AG04449 (cell line): Measurements from ENCODE around the gene DHCR7.

ENCODE experiments used
- CTCF ChIA-PET: fragments of 350-600 bp; formaldehyde crosslinking; extraction: SDS; loops from one replicate; lab custom pipeline; 2021; ENCODE audit warnings: antibody characterized with exemption; lab: Yijun Ruan, JAX
- POLR2A ChIA-PET: fragments of 400-600, 350-600 bp; formaldehyde crosslinking; extraction: SDS; loops from one replicate; lab custom pipeline; 2020; ENCODE audit warnings: antibody characterized with exemption, inconsistent platforms; lab: Yijun Ruan, JAX
- DNase-seq: peaks from one replicate; pipeline ENCODE4 v3.0.0-alpha.2; 2010; ENCODE audit warnings: low read depth, low spot score
- H3K4me3 ChIP-seq: 2 replicates; pipeline ENCODE4 v1.5.1; 2011; ENCODE audit warnings: low read depth, mild to moderate bottlenecking, control low read depth, low read length
- TF ChIP-seq, protein P1 (sequence below): IDR thresholded peaks from one replicate; pipeline ENCODE4 v1.5.1; 2011; ENCODE audit warnings: mild to moderate bottlenecking, moderate library complexity, low read length, control low read depth, inconsistent platforms; ENCODE audit not compliant: insufficient read depth; ENCODE audit errors: missing control alignments

DHCR7 gene

DNA sequence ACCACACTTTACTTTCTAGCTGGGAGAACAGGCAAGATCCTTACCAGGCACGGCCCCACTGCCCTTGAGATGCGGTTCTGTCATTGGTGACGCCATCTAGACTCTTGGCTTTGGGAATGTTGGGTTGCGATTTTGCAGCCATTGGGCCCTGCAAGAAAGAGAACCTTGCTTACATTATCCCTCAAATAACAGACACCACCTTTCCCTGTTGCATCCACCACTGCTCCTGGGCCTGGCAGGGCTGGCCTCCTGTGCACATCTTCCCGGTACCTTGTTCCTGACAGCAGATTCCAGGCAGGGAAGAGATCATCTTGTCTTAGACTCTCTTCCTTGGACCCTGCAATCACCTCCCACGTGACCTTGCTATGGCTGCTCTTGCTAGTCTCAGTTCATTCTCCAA is 3.4 kb downstream of the DHCR7 start:
- ChIA-PET CTCF (no interaction called here), POLR2A (no interaction called here)
- no peak for DNase-seq
- TF ChIP-seq, protein P1, sequence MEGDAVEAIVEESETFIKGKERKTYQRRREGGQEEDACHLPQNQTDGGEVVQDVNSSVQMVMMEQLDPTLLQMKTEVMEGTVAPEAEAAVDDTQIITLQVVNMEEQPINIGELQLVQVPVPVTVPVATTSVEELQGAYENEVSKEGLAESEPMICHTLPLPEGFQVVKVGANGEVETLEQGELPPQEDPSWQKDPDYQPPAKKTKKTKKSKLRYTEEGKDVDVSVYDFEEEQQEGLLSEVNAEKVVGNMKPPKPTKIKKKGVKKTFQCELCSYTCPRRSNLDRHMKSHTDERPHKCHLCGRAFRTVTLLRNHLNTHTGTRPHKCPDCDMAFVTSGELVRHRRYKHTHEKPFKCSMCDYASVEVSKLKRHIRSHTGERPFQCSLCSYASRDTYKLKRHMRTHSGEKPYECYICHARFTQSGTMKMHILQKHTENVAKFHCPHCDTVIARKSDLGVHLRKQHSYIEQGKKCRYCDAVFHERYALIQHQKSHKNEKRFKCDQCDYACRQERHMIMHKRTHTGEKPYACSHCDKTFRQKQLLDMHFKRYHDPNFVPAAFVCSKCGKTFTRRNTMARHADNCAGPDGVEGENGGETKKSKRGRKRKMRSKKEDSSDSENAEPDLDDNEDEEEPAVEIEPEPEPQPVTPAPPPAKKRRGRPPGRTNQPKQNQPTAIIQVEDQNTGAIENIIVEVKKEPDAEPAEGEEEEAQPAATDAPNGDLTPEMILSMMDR: no peak
- no peak overlapping the region for H3K4me3 ChIP-seq

DNA sequence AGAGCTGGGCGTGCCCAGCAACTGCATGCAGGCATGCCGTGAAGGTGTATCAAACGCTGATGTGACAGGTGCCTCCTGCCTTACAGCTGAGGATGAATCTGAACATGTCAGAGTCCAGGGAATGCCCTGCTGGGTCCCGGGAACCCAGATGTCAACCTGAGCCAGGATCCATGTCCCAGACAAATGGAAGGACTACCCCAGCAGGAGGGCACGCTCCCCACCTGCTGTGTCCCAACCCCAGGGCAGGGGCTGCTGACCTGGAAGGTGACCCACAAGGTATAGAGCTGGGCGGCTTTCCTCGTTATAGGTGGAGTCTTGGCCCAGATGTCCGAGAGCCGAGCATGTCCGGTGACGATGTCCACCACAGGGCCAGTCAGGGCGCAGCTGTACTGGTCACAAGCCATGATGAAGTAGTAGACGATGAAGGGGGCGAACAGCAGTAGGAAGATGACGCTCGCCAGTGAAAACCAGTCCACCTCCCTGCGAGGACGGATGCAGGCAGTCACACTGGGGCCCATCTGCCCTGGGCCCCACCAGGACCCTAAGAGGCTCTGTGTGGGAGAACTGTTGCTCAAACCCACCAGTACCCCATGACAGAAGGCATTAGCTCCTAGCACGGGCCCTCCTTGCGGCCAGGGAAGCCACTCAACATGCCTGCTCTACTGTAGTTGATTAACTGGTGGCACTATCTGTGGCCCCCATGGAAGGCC is 4.3 kb downstream of the DHCR7 start:
- no peak for DNase-seq

DNA sequence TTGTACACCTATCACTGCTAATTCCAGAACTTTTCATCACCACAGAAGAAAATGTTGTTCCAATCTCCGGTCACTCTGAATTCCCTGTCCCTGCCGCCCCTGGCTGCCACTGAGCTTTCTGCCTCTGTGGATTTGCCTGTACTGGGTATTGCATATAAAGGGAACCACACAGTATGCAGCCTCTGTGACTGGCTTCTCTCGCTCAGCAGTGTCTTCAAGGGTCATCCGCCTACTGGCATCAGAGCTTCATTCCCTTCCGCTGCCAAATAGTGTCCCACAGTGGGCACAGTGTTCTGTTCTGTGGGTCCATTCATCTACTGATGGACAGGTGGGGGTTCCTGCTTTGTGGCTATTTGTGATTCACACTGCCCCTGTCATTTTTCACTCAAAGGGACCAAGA is 5.3 kb downstream of the DHCR7 start:
- ChIA-PET POLR2A (no interaction called here), CTCF (no interaction called here)

More for the DNA sequence above, 4.3 kb downstream of the DHCR7 start:
- ChIA-PET CTCF (no interaction called here), POLR2A (no interaction called here)
- H3K4me3 ChIP-seq: no peak overlapping the region
- TF ChIP-seq, protein P1: no peak

GRCh38 chr11:71442123-71442522 is 6.1 kb downstream of the DHCR7 start:
- DNase-seq: no peak
- TF ChIP-seq, protein P1: no peak
- CTCF ChIA-PET: no interaction called here
- POLR2A ChIA-PET: no interaction called here
- H3K4me3 ChIP-seq: no peak overlapping the region

More for the DNA sequence above, 5.3 kb downstream of the DHCR7 start:
- no peak overlapping the region for H3K4me3 ChIP-seq
- DNase-seq: no peak
- TF ChIP-seq, protein P1: no peak

- ChIA-PET POLR2A (no interaction called here), CTCF (no interaction called here)
- H3K4me3 ChIP-seq: no peak overlapping the region
- DNase-seq: no peak
- TF ChIP-seq, protein P1: no peak
Observed at GRCh38 chr11:71441251-71441650, 6.9 kb downstream of the DHCR7 start.

DNA sequence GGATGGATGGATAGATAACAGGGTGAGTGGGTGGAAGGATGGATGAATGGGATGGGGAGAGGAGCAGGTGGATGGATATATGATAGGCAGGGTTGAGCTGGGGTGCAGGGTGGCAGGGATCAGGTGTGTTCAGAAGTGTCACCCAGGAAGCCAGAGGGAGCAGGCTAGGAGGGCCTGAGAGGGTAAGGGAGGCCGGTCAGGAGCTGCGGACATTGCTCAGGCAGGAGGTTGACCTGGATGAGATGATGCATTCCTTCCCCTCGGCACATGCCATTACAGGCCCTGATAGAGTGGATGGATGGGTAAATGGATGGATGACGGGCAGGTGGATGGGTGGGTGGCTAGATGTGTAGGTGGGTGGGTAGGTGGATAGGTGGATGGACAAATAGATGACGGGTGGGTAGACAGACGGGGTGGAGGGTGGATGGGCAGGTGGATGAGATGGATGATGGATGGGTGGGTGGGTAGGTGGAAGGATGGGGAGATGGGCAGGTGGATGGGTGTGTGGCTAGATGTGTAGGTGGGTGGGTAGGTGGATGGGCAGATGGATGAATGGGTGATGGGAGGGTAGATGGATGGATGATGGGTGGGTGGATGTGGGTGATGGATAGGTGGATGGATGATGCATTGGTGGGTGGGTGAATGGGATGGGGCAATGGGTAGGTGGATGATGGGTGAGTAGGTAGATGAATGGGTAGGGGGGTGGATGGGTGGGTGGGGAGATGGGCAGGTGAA is 8.0 kb downstream of the DHCR7 start:
- TF ChIP-seq, protein P1: no peak
- H3K4me3 ChIP-seq: no peak overlapping the region
- no peak for DNase-seq
- CTCF ChIA-PET: no interaction called here
- POLR2A ChIA-PET: no interaction called here
